Type B pancreatic cell (in vitro differentiated cells): ENCODE data around the gene TAF3. TPM values are rescaled to one million over a fixed set of nuclear protein-coding genes. Genes with fewer than 3 reads are reported as not detected.
"Not testable (repeated sequence)": the region's sequence is repeated elsewhere in the genome, so short reads cannot be mapped to it uniquely, and the experiment has no call there.

Source experiments
- DNase-seq: peaks from one replicate; pipeline ENCODE4 v3.0.0; 2021; ENCODE audit warnings: mixed read lengths; ENCODE audit not compliant: unreplicated experiment; ENCODE audit errors: extremely low spot score
- H3K27ac Mint-ChIP-seq: 2 replicates; pipeline ENCODE4 v1.8.0; 2021; ENCODE audit warnings: mild to moderate bottlenecking, mixed read lengths
- H3K27me3 Mint-ChIP-seq: 2 replicates; pipeline ENCODE4 v1.8.0; 2021; ENCODE audit warnings: mixed read lengths
- H3K36me3 Mint-ChIP-seq: 2 replicates; pipeline ENCODE4 v1.8.0; 2021; ENCODE audit warnings: mixed read lengths
- H3K4me1 Mint-ChIP-seq: one replicate; pipeline ENCODE4 v1.8.0; 2021; ENCODE audit warnings: mixed read lengths; ENCODE audit not compliant: unreplicated experiment
- H3K4me3 Mint-ChIP-seq: 2 replicates; pipeline ENCODE4 v1.8.0; 2021; ENCODE audit warnings: mild to moderate bottlenecking, mixed read lengths
- H3K9me3 Mint-ChIP-seq: 2 replicates; pipeline ENCODE4 v1.8.0; 2021; ENCODE audit warnings: mixed read lengths
- long read RNA-seq: library from polyadenylated mRNA; unstranded; transcript quantifications from one replicate; pipeline ENCODE4 v2.0.0, GENCODE V29; 2020
- total RNA-seq: library from RNA; stranded (reverse); gene quantifications from 2 replicates; pipeline ENCODE4 v1.2.1, GENCODE V29; 2021; ENCODE audit warnings: low replicate concordance
- TF ChIP-seq, protein P1 (sequence below): fragments of 200-600 bp; sonication (generic); conservative IDR thresholded peaks from 2 replicates; pipeline ENCODE4 v1.5.0; 2021; ENCODE audit warnings: antibody characterized with exemption, mild to moderate bottlenecking

The TAF3 gene, protein sequence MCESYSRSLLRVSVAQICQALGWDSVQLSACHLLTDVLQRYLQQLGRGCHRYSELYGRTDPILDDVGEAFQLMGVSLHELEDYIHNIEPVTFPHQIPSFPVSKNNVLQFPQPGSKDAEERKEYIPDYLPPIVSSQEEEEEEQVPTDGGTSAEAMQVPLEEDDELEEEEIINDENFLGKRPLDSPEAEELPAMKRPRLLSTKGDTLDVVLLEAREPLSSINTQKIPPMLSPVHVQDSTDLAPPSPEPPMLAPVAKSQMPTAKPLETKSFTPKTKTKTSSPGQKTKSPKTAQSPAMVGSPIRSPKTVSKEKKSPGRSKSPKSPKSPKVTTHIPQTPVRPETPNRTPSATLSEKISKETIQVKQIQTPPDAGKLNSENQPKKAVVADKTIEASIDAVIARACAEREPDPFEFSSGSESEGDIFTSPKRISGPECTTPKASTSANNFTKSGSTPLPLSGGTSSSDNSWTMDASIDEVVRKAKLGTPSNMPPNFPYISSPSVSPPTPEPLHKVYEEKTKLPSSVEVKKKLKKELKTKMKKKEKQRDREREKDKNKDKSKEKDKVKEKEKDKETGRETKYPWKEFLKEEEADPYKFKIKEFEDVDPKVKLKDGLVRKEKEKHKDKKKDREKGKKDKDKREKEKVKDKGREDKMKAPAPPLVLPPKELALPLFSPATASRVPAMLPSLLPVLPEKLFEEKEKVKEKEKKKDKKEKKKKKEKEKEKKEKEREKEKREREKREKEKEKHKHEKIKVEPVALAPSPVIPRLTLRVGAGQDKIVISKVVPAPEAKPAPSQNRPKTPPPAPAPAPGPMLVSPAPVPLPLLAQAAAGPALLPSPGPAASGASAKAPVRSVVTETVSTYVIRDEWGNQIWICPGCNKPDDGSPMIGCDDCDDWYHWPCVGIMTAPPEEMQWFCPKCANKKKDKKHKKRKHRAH
- 6.9 and 9.9 TPM in 2 replicates for total RNA-seq
- long read RNA-seq, partial matches to known transcripts, result 29 of 36 reads
- long read RNA-seq, other reads (novel, unspliced or antisense), result 7 of 36 reads

DNA sequence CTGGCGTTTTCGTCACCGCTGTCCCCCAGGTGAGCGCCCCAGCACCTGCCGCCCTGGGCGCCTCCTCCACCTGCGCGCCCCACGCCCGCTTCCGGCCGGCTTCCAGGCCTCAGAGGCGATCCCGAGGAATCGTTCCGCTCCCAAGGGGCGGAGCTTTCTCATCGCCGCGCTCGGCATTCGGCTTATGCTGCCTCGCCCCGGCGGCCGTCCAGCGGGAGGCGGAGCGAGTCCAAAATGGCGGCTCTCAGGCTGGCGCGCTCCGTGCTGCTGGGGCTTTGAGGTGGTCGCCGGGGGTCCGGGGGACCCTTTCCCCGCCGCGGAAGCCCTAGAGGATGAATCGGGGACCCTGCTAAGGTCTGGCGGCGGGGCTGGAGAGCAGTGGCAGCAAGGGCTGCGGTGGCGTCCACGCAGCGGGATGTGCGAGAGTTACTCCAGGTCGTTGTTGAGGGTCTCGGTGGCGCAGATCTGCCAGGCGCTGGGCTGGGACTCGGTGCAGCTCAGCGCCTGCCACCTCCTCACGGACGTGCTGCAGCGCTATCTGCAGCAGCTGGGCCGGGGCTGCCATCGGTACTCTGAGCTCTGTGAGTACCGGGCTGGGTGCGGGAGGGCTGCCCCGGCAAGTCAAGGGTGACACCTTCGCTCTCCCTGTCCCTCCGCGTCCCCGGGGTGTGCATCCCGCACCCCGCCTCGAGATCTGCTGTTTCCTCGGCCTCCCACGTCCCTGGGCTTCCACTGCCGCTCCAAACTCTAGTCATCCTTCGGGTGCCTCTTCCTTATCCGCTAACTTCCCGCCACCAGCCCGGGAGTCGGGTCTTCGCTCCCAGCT lies at the start of gene TAF3:
Gene TAF3, plus strand, starts transcription at position 211 of the 826 bp plus-strand sequence. Its CDS starts 205 bp downstream, at position 416.
- Mint-ChIP-seq H3K36me3 (no peaks in the 10 kb centered on the region), H3K4me3 (peak within 1 kb of the TSS; percentile 99), H3K4me1 (peaks cover 10% of the 10 kb centered on the region), H3K9me3 (no peaks in the 10 kb centered on the region), H3K27me3 (peaks cover 7% of the 10 kb centered on the region), H3K27ac (peak within 1 kb of the TSS; percentile 91)
- DNase-seq, result peak; percentile 93
- TF ChIP-seq, protein P1, sequence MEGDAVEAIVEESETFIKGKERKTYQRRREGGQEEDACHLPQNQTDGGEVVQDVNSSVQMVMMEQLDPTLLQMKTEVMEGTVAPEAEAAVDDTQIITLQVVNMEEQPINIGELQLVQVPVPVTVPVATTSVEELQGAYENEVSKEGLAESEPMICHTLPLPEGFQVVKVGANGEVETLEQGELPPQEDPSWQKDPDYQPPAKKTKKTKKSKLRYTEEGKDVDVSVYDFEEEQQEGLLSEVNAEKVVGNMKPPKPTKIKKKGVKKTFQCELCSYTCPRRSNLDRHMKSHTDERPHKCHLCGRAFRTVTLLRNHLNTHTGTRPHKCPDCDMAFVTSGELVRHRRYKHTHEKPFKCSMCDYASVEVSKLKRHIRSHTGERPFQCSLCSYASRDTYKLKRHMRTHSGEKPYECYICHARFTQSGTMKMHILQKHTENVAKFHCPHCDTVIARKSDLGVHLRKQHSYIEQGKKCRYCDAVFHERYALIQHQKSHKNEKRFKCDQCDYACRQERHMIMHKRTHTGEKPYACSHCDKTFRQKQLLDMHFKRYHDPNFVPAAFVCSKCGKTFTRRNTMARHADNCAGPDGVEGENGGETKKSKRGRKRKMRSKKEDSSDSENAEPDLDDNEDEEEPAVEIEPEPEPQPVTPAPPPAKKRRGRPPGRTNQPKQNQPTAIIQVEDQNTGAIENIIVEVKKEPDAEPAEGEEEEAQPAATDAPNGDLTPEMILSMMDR, result no peak

DNA sequence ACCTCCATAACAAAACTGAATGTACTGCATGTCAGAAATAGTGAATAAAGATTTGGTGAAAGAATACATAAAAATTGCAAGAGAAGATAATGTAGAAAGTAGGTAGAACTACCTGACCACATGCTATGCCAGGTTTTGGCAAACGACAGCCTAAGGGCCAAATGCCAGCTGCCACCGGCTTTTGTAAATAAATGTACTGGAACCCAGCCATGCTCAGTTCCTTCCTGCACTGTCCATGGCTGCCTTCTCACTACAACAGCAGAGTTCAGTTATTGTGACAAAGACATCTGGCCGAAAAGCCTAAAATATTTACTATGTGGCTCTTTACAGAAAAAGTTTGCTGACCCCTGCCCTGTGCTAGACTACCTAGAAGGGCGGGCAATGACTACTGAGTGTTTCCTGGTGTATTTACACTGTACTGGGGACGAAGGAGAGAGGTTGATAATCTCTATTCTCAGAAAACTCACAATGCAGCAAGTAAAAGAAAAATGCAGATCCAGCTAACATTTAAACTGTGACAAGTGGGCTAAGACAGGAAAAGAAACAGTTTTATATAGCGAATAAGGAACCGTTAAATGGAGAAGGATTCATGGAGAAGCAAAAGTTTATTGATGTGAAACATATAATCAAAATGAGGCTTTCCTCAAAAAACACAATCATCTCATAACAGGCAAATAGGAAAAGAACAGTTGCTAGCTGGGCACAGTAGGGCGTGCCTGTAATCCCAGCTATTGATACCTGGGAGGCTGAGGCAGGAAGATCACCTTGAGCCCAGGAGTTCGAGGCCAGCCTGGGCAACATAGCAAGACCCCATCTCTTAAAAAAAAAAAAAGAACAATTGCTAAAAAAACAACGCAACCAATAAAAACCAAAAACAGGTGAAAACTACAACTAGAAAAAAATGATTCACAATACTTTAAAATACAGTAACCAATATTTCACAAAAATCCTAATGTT lies 44.2 kb upstream of the TAF3 start:
- TF ChIP-seq, protein P1, result no peak
- Mint-ChIP-seq H3K36me3 (peaks cover 25% of the 10 kb centered on the region), H3K4me3 (no peak overlapping the region), H3K27ac (no peak overlapping the region), H3K27me3 (no peaks in the 10 kb centered on the region), H3K4me1 (no peaks in the 10 kb centered on the region), H3K9me3 (no peaks in the 10 kb centered on the region)
- DNase-seq, result no peak

DNA sequence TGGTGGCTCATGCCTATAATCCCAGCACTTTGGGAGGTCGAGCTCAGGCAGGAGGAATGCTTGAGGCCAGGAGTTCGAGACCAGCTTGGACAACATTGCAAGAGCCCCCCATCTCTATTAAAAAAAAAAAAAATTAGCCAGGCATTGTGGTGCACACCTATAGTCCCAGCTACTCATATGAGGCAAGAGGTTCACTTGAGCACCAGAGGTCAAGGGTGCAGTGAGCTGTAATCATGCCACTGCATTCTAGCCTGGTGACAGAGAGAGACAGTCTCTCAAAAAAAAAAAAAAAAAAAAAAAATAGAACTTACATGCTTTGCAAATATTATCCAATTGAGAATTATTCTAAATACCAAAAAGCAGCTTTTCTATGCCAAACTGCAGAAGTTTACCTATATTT lies 41.5 kb upstream of the TAF3 start:
- Mint-ChIP-seq H3K36me3 (peaks cover 29% of the 10 kb centered on the region), H3K27ac (no peak overlapping the region), H3K27me3 (no peaks in the 10 kb centered on the region), H3K4me3 (no peak overlapping the region), H3K9me3 (no peaks in the 10 kb centered on the region), H3K4me1 (no peaks in the 10 kb centered on the region)
- DNase-seq, result no peak
- TF ChIP-seq, protein P1, result no peak

DNA sequence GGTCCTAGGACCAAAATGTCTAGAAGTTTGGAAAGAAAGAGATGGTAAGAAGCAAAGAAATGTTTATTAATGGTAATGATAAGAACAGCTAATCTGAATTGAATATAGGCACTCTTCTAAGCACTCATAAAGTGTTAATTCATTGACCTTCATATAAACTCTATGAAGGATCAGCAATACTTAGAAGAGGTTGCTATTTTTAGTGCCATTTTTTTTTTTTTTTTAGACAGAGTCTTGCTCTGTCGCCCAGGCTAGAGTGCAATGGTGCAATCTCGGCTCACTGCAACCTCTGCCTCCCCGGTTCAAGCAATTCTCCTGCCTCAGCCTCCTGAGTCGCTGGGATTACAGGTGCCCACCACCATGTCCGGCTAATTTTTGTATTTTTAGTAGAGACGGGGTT lies 36.1 kb upstream of the TAF3 start:
- not testable (repeated sequence) for H3K9me3 Mint-ChIP-seq, H3K4me3 Mint-ChIP-seq, DNase-seq, H3K27ac Mint-ChIP-seq, H3K27me3 Mint-ChIP-seq
- Mint-ChIP-seq H3K36me3 (peaks cover 24% of the 10 kb centered on the region), H3K4me1 (peaks cover 11% of the 10 kb centered on the region)

DNA sequence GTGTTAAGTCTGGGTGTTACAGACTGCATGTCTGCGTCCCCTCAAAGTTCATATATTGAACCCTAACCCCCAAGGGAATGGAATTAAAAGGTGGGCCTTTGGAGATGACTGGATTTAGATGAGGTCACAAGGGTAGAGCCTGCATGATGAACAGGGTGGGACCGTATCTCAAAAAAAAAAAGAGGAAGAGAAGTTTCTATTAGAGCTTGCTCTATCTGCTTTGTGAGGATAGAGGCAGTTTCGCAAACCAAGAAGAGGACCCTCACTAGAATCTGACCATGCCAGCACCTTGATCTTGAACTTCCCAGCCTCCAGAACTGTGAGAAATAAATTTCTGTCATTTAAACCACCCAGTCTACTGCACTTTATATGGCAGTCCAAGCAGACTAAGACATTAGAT lies 31.9 kb upstream of the TAF3 start:
- H3K36me3 Mint-ChIP-seq, result peaks cover 10% of the 10 kb centered on the region
- H3K4me1 Mint-ChIP-seq, result peaks cover 23% of the 10 kb centered on the region
- no peaks in the 10 kb centered on the region for H3K27me3 Mint-ChIP-seq
- no peak for DNase-seq
- no peaks in the 10 kb centered on the region for H3K9me3 Mint-ChIP-seq
- no peak overlapping the region for H3K27ac Mint-ChIP-seq
- H3K4me3 Mint-ChIP-seq, result no peak overlapping the region
- TF ChIP-seq, protein P1, result no peak
